ENCODE results near the gene EVA1A.

DNA sequence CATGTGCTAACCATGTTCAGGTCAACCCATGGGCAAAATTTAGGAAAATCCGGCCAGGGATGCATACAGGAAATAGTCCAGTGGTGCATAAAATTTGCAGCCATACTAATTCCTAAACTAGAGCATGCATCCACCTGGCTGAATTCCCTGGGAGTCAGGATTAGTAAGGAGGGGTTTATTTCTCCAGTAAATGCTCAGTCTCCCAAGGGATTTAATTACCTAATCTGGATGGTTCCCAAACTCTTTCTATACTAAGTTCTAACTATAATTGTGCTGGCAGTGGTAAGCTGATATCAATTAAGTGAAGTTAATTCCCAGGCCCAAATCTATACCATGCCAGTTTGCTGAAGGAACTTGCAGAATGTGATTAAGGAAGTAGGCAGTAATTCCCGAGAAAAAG, 26.2 kb upstream of the EVA1A start:
- TF ChIP-seq, protein P1, sequence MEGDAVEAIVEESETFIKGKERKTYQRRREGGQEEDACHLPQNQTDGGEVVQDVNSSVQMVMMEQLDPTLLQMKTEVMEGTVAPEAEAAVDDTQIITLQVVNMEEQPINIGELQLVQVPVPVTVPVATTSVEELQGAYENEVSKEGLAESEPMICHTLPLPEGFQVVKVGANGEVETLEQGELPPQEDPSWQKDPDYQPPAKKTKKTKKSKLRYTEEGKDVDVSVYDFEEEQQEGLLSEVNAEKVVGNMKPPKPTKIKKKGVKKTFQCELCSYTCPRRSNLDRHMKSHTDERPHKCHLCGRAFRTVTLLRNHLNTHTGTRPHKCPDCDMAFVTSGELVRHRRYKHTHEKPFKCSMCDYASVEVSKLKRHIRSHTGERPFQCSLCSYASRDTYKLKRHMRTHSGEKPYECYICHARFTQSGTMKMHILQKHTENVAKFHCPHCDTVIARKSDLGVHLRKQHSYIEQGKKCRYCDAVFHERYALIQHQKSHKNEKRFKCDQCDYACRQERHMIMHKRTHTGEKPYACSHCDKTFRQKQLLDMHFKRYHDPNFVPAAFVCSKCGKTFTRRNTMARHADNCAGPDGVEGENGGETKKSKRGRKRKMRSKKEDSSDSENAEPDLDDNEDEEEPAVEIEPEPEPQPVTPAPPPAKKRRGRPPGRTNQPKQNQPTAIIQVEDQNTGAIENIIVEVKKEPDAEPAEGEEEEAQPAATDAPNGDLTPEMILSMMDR (IDR thresholded peaks at IDR 0.05 in 4 of 5, conservative IDR thresholded peaks at IDR 0.05 in 1 of 5) = no peak
- TF ChIP-seq POLR2A (IDR thresholded peaks at IDR 0.05) = no peak
